Measurements from ENCODE around the gene INVS.

The INVS gene

DNA sequence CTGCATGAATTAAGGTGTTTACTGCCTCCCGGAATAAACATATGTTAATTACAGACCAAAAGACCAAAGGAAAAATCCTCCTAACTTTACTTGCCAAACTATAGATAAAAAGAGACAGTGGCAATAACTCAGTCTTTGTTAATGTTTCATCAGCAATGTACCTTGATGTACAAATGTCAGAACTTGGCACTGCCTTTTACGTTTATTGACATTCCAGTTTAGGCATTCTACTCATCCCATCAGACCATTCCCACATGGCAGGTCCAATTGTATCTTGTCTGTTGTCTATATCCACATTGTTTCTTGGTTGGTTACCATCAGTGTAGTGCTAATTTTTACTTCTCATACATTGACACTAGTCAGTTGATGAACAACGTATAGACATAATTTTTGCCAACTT lies 168.2 kb downstream of the INVS start:
- no peak for TF ChIP-seq CTCF (conservative IDR thresholded peaks at IDR 0.05)
- H3K27ac ChIP-seq = peak overlapping the region; percentile 46

DNA sequence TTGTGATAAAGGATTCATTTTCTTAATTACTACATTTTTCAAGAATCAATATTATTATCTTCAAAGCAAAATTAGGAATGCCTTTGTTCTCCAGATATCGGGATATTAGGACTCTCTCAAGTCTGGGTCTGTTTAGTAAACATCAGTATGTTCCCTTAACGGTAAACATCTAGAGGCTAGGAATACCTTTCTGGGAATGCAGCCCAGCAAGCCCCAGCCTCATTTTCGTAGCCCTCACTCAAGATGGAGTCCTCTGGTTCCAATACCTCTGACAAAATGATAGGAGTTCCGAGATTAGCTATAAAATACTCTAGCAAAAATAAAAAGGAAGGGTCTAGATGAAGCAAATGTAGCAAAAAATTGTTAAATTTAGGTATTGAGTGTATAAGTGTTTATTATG lies 169.2 kb downstream of the INVS start:
- TF ChIP-seq CTCF (conservative IDR thresholded peaks at IDR 0.05) = no peak
- no peak overlapping the region for H3K27ac ChIP-seq

DNA sequence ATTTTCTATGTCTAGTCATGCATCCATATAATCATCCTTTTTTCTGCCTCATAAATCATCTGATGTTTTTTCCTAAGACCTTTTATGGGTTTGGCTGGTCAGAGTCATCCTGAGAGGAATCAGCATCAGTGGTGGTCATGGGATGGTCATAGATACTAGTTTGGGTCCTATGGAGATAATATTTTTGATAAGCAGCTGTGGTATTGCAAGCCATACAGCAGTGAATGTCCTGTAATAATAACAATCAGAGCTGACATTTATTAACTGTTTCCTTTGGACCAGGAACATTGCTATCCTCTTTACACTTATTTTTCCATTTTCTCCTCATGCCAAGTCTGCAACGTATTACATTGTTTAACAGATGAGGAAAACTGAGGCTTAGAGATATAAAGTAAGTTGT lies 170.6 kb downstream of the INVS start:
- no peak for TF ChIP-seq CTCF (conservative IDR thresholded peaks at IDR 0.05)
- no peak overlapping the region for H3K27ac ChIP-seq

DNA sequence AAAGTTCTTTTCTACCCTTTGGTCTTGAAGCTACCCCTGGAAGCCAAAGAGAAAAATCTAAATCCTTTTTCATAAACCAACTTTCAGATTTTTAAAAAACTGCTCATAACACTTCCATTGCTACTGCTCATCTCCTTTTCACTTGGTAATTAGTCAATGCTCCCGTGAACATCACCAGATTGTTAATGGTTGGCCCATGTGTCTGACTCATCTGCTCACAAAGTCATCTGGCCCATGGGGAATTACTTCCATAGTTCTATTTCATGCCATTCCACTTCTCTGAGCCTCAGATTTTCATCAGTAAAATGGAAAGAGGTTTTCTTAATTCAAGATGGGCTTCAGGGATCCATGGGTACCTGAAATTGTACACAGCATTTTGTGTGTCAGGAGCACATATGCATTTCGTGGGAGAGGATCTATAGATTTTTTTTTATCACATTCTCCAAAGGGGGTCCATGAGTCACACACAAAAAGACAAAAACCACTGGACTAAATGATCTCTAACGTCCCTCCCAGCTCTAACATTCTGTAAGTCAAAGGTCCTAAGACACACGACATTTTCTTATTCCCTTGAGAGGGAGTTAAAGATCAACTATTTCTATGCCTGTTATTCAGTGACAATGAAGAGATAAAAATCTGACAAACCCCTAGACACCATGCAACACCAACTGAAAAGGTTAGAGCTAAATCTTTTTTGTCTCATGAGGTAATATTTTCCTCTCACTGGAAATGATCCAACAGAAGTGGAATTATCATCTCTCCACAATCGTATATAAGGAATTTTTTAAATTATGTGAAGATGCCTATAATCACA lies 178.3 kb downstream of the INVS start:
- TF ChIP-seq CTCF (conservative IDR thresholded peaks at IDR 0.05) = no peak

GRCh38 chr9:100281066-100281465 lies 182.0 kb downstream of the INVS start:
- no peak for TF ChIP-seq CTCF (conservative IDR thresholded peaks at IDR 0.05)
- H3K27ac ChIP-seq = no peak overlapping the region

More for the DNA sequence above, 178.3 kb downstream of the INVS start:
- H3K27ac ChIP-seq = no peak overlapping the region

GRCh38 chr9:100281676-100282387 lies 182.8 kb downstream of the INVS start:
- no peak overlapping the region for H3K27ac ChIP-seq
- no peak for TF ChIP-seq CTCF (conservative IDR thresholded peaks at IDR 0.05)

DNA sequence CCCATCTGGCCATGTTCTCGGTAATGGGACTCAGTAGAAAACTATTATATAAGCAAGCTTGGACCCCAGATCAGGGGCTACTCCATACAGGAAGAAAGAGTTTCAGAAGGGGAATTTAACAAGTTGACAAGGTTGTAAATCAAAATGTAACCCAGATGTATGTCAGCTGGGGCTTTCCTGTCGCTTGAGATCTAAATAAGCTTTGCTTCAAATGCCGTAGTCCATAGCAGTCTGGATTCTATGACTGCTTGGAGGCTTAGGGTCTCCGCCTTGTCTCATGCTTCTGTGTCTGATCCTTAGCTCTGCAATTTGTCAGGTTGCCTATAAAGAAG lies 183.3 kb downstream of the INVS start:
- TF ChIP-seq CTCF (conservative IDR thresholded peaks at IDR 0.05) = no peak
- H3K27ac ChIP-seq = no peak overlapping the region
